Activated CD4-positive, CD25-positive, alpha-beta regulatory T cell (primary cell): ENCODE data around the gene LIPC.
"Not testable (repeated sequence)": the region's sequence is repeated elsewhere in the genome, so short reads cannot be mapped to it uniquely, and the experiment has no call there.

Experiments
- DNase-seq, 4 experiments: peaks; one replicate each; lab custom pipeline; 2025; lab: John Stamatoyannopoulos, UW

Gene LIPC

DNA sequence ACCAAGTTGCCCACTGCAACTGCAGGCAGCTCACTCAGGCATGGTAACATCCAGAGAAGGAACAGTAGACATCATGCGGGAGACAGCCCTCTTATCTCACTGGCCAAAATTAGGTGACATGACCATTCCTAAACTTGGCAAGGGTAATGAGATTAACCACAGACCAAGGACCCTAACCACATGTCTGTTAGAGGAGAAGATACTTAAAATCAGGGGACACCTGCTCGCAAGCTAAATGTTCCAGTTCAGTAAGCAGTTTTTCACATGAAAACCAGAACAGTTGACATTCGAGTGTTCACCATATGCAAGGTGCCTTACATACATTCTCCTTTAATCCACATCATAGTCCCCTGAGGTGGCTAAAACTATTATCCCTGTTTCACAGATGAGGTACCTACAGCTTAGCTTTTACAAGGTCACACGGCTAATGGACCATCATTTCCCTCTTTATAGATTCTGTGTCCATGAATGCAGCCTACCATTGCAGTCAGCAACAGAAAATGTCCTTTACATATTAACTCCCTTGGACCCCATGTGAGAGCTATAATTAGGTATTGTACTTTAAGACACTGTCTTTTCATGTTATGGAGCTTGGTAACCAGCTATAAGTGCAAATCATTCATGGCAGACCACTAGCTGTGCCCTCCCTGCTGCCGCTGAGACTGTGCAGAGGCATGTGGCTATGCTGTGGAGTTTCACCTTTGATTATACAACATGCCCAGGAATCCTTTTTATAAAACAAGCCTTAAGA is 154.1 kb downstream of the LIPC start:
- no peak for DNase-seq

GRCh38 chr15:58587486-58587885 is 155.7 kb downstream of the LIPC start:
- no peak for DNase-seq

GRCh38 chr15:58588096-58588495 is 156.3 kb downstream of the LIPC start:
- no peak for DNase-seq

DNA sequence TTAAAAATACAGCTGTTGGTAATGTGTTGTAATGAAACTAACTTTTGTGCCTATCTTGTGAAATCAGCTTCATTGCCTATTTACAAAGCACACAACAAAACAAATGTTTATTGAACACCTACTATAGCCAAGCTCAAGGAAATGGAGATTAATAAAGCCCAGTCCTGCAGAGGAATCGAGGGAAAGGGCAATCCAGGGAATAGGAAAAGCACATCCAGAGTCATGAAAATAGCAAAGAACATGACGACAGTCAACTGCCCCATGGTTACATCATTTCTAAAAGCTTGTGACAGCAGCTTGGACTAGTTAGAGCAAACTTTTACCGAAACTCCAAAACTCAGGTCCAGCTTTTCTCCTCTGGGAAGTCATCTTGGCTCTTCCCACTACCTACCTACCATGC is 157.3 kb downstream of the LIPC start:
- no peak for DNase-seq

DNA sequence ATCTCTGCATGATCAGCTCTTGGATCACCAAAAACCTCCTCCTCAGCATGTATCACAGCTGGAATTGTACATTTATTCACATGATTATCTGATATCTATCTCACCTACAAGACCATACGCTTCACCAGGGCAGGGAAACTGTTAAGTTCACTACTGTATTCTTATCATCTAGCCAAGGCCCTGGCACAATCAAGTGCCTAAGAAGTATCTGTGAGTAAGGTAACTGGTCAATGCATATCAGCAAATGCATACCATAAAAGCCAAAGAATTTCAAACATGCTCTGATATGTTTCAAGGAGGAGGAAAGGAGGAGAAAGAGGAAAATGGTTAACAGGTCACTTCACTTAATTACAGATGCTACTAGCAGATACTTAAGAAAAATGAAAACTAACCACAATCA is 158.4 kb downstream of the LIPC start:
- no peak for DNase-seq

DNA sequence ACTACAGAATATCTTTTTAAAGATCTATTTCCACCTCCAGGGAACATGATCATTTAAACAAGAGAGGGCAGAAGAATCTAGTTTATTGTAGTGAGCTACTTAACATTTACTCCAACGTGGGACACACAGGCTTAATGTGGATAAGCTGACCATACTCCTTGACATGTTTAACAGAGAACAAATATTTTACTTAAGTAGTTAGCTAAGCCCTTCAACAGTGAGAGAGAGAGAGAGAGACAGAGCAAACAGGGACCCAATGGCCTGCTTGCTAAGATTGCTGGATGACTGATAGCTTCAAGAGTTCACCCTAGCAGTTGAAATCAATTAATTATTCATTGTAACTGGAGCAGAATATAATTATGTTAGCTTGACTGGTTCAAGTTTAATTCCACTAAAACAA is 159.1 kb downstream of the LIPC start:
- DNase-seq: no peak

GRCh38 chr15:58593870-58594269 is 162.1 kb downstream of the LIPC start:
- DNase-seq: no peak

GRCh38 chr15:58594898-58595297 is 163.1 kb downstream of the LIPC start:
- no peak for DNase-seq

DNA sequence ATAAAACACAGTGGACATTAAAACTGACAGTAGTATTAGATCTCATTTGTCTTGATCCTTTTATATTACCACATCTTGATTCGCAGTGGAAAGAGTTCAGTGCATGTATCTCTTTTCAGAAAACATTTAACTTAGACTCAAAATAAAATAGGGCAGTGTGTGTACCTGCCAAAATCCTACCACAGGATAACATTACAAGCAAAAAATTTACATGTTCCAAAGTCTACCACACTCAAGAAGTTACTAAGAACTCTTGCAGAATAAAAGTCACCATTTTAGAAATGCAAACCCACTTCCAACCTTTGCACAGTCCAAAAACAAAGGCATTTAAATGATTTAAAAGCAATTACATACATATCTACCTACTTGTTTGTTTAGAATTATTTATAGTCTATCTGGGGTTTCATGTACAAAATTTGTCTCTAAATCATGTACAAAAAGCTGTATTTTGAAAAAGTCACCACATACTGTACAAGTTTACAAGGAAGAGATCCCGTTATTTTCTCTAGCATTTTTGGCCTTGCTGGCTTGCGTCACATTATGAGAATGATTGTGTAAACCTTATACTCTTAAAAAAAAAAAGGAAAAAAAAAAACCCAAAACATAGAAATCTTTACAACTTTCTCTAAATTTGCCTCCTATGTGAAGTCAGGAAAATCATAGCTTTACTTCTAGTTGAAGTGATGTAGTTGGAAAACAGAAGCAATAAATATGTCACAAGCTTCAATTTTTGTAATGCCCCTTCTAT is 163.9 kb downstream of the LIPC start:
- no peak for DNase-seq

DNA sequence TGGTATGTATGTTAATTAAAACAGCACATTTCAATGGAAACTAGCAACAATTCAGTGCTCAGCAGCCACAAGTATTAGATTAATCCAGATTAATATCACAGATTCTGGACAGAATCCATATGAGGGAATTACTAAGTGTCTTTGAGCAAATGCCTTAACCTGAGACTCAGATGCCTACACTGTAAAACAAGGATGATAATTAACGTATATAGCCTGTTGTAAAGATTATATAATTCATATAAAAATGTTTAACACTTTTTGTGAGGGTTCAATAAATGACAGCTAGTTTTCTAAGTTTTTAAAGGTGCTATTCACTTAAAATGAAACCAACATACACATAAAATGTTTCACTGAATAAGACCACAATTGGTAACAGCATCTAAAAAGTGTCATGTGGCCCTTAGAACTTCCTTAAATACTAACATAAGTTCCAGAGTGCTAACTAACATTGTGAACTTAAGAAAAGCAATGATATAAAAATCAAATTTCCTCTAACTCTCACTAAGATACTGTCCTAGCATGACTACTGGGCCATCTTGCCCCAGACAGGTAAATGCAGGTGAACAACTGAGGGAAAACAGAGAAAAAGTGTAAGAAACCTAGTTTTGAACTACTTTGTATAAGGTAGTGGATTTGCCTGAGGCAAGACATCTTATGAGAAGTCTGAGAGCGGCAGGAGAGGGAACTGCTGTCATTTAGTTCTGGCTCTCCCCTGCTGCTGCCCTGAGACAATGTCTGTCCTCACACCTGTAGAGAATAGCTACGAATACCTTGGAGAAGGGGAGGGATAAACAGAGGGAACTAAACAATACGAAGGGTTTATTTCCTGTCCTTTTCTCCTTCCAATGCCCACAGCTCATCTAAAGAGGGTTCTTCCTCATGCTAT is 166.4 kb downstream of the LIPC start:
- no peak for DNase-seq

DNA sequence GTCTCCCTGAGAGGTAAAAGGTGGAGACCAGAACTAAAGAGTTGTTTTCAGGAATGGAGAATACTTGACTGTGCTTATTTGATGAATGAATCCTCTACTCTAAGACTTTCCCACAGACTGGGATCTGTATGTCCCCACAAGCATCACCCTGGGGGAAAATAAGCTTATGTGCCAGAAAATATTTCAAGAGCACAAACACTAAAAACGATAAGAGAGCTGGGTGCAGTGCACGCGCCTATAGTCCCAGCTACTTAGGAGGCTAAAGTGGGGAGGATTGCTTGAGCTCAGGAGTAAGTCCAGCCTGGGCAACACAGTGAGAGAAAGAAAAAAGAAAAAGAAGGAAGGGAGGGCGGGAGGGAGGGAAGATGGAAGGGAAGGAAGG is 167.0 kb downstream of the LIPC start:
- no peak for DNase-seq

DNA sequence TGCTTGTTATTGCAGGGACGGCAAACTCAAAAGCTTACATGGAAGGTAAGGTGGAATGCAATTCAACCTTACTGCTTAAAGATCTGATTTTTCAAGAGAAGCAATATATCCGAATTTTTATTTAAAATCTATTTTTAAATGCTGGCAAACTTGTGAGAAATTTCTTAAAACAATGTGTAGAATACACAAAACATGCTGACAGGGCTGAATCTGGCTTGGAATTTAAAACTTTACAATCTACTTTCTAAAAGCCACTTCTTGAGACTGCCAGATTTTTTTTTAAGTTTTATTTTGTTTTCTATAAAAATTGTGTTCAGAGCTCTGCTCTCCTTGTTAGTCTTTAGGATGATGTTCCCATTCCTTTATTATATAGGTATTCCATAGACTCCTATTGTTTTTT is 171.0 kb downstream of the LIPC start:
- DNase-seq: no peak

DNA sequence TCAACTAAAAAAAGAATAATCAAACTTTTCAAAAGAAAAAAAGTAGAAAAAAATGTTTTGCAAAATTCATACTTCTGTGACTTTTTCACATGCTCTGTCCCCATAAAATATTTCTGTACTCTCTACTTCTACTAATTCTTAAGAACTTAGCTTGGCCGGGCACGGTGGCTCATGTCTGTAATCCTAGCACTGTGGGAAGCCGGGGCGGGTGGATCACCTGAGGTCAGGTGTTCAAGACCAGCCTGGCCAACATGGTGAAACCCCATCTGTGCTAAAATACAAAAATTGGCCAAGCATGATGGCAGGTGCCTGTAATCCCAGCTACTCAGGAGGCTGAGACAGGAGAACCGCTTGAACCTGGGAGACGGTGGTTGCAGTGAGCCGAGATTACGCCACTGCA is 172.1 kb downstream of the LIPC start:
- not testable (repeated sequence) for DNase-seq

DNA sequence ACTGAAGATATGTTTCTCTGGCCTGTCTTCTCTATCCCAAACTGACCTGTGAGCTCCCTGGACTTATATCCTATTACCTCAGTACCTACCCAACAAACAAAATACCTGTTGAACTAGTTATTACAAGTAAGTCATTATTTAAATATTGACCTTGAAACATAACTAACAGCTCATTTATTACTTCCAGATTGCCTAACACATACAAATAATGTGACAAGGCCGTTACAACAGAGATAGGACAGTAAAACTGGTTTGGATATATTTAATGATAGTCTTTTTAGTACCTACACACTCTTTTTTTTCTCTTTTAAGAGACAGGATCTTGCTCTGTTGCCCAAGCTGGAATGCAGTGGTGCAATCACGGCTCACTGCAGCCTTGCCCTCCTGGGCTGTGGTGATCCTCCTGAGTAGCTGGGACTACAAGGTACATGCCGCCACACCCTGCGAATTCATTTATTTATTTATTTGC is 172.7 kb downstream of the LIPC start:
- no peak for DNase-seq

GRCh38 chr15:58605931-58606530 is 174.2 kb downstream of the LIPC start:
- no peak for DNase-seq

DNA sequence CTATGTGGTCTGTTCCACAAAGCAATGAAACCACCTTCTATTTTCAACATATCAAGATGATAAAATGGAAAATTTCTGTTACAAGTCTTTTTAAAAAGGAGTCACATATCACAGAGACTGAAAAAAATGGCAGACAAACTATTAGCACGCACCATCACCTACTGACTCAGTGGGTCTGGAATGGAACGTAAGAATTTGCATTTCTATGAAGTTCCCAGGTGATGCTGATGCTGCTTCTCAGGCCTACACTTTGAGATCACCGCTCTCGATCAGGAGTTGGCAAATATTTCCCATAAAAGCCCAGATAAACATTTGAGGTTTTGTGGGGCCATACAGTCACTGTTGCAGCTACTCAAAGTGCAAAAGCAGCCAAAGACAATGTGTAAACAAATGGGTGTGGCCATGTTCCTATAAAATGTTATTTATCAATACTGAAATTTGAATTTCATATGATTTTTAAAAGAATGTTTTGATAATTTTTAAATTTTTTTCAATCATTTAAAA is 174.8 kb downstream of the LIPC start:
- no peak for DNase-seq

DNA sequence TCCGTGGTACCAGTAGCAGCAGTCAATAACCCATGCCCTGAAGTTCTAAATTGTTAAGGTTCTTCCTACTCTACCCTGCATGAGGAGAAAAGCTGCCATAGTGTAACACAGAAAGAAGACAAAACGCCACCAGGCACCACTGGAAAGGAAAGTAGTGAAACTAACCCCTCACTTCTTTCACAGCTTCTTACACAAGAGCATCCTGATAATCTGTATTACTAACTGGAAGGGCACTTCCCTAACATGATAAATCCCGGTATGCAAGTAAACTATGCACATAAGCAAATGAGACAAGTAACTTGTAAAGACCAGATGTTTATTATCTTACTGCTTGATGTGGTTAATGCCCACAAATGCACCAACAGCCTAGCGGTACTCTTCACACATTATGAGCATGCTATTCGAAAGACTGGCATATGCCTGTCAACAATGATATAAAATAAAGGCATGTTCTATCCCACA is 176.4 kb downstream of the LIPC start:
- no peak for DNase-seq

GRCh38 chr15:58608711-58609110 is 176.9 kb downstream of the LIPC start:
- no peak for DNase-seq

- DNase-seq: no peak
Measured at GRCh38 chr15:58611731-58612676, 180.2 kb downstream of the LIPC start.

GRCh38 chr15:58616171-58616570 is 184.4 kb downstream of the LIPC start:
- DNase-seq: no peak
